SK-N-SH treated with all-trans-retinoic acid at 6 μM for 48 hours (cell line): ENCODE measurements around the gene PRTFDC1.

Experiments used
- ATAC-seq: fragments of 200-7000 bp; cut with Tn5 transposase; 3 replicates; pipeline ENCODE4 v1.9.1; 2020; ENCODE audit warnings: mild to moderate bottlenecking, moderate library complexity
- BACH2 ChIP-seq: fragments of 250-450 bp; sonication (Bioruptor Pico); IDR thresholded peaks from 2 replicates; pipeline ENCODE4 v1.9.0; 2021; ENCODE audit warnings: mild to moderate bottlenecking, borderline replicate concordance
- CSDC2 ChIP-seq: fragments of 250-450 bp; sonication (Bioruptor Pico); IDR thresholded peaks from 2 replicates; pipeline ENCODE4 v1.5.0; 2020; ENCODE audit warnings: mild to moderate bottlenecking, moderate library complexity
- ESRRG ChIP-seq: fragments of 250-450 bp; sonication (Bioruptor Pico); IDR thresholded peaks from 2 replicates; pipeline ENCODE4 v1.6.1; 2021; ENCODE audit warnings: mild to moderate bottlenecking
- ISL1 ChIP-seq: fragments of 250-450 bp; sonication (Bioruptor Pico); IDR thresholded peaks from 2 replicates; pipeline ENCODE4 v2.1.2; 2022; ENCODE audit warnings: mild to moderate bottlenecking, moderate library complexity
- OSR1 ChIP-seq: fragments of 250-450 bp; sonication (Bioruptor Pico); IDR thresholded peaks from 2 replicates; pipeline ENCODE4 v1.8.0; 2022; ENCODE audit warnings: moderate library complexity, mild to moderate bottlenecking, inconsistent platforms
- PPARA ChIP-seq: fragments of 250-450 bp; sonication (Bioruptor Pico); IDR thresholded peaks from 2 replicates; pipeline ENCODE4 v1.5.0; 2020; ENCODE audit warnings: mild to moderate bottlenecking, borderline replicate concordance
- RARB ChIP-seq: fragments of 250-450 bp; sonication (Bioruptor Pico); IDR thresholded peaks from 2 replicates; pipeline ENCODE4 v1.8.0; 2021; ENCODE audit warnings: mild to moderate bottlenecking, moderate library complexity
- SNAI2 ChIP-seq: fragments of 250-450 bp; sonication (Bioruptor Pico); IDR thresholded peaks from 2 replicates; pipeline ENCODE4 v1.5.0; 2020; ENCODE audit warnings: mild to moderate bottlenecking, moderate library complexity
- TCF4 ChIP-seq: fragments of 250-450 bp; sonication (Bioruptor Pico); IDR thresholded peaks from 2 replicates; pipeline ENCODE4 v1.8.0; 2021; ENCODE audit warnings: mild to moderate bottlenecking, moderate library complexity, borderline replicate concordance
- TOX ChIP-seq: fragments of 250-450 bp; sonication (Bioruptor Pico); IDR thresholded peaks from 2 replicates; pipeline ENCODE4 v1.8.0; 2021; ENCODE audit warnings: mild to moderate bottlenecking, moderate library complexity, borderline replicate concordance
- ZC3H10 ChIP-seq: fragments of 250-450 bp; sonication (Bioruptor Pico); IDR thresholded peaks from 2 replicates; pipeline ENCODE4 v1.5.1; 2021; ENCODE audit warnings: mild to moderate bottlenecking, moderate library complexity
- ZFP3 ChIP-seq: fragments of 250-450 bp; sonication (Bioruptor Pico); IDR thresholded peaks from 2 replicates; pipeline ENCODE4 v1.5.0; 2020; ENCODE audit warnings: mild to moderate bottlenecking, moderate library complexity
- ZFP30 ChIP-seq: fragments of 450-650 bp; formaldehyde crosslinking; IDR thresholded peaks from 2 replicates; pipeline ENCODE4 v1.5.0; 2022; ENCODE audit warnings: mild to moderate bottlenecking, moderate library complexity
- ZNF565 ChIP-seq: fragments of 450-650 bp; formaldehyde crosslinking; conservative IDR thresholded peaks from 2 replicates; pipeline ENCODE4 v1.5.0; 2020; ENCODE audit warnings: low read depth, mild to moderate bottlenecking, moderate library complexity
- ZNF70 ChIP-seq: fragments of 450-650 bp; formaldehyde crosslinking; IDR thresholded peaks from 2 replicates; pipeline ENCODE4 v1.5.0; 2020; ENCODE audit warnings: mild to moderate bottlenecking, moderate library complexity
- ZNF8 ChIP-seq: fragments of 450-650 bp; formaldehyde crosslinking; IDR thresholded peaks from 2 replicates; pipeline ENCODE4 v1.5.0; 2020; ENCODE audit warnings: mild to moderate bottlenecking, moderate library complexity
- TF ChIP-seq, protein P1 (sequence below): fragments of 250-450 bp; sonication (Bioruptor Pico); IDR thresholded peaks from 2 replicates; pipeline ENCODE4 v1.5.1; 2020; ENCODE audit warnings: low read depth, mild to moderate bottlenecking, moderate library complexity
- TF ChIP-seq, protein P2 (sequence below): fragments of 250-450 bp; sonication (Bioruptor Pico); IDR thresholded peaks from 2 replicates; pipeline ENCODE4 v1.5.0; 2020; ENCODE audit warnings: mild to moderate bottlenecking, moderate library complexity
- TF ChIP-seq, protein P3 (sequence below): fragments of 250-450 bp; sonication (Bioruptor Pico); IDR thresholded peaks from 2 replicates; pipeline ENCODE4 v1.8.0; 2021; ENCODE audit warnings: low read depth, mild to moderate bottlenecking, moderate library complexity, borderline replicate concordance
- TF ChIP-seq, protein P4 (sequence below): fragments of 250-450 bp; sonication (Bioruptor Pico); IDR thresholded peaks from 2 replicates; pipeline ENCODE4 v1.8.0; 2020; ENCODE audit warnings: mild to moderate bottlenecking, moderate library complexity, borderline replicate concordance
- TF ChIP-seq, protein P5 (sequence below): fragments of 250-450 bp; sonication (Bioruptor Pico); IDR thresholded peaks from 2 replicates; pipeline ENCODE4 v1.5.1; 2021; ENCODE audit warnings: mild to moderate bottlenecking, moderate library complexity

The PRTFDC1 gene

DNA sequence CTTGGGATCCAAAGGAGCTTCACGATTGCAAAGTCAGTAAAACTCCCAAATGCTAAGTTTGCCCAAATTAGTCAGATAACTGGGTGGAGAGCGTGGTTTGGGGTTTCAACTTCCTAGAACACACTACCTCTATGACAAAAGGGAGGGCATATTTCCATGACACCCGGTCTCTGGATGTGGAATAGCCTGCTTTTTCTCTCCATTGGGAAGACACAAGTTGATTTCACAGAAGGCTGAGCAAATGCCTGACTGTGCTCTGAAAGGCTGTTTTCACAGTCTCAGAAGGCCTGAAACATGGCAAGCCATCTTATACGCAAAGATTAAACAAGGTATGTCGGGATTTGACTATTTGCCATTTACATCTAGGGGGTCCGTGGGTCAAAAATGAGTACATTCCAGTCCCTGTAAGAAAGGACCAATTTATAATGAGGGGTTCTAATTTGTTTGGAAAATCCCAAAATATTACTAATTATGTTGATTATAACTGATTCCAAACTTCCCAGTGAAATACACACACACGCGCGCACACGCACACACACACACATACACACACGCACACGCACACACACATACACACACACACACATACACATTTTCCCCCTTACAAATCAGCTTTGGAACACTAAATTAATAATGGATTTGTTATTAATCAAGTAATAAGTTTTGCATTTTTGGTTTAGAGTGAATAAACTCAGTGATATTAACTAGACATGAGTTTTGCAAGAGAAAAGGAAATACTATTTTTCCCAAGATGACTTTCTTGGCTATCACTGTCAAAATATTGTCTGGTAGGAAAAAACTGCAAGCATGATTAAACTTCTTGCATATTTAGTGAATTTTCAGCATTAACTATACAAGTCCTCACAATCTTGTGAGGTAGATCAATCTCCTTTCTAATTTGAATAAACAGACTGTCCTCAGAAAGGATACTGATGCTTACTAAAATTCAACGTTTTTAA is 105.0 kb downstream of the PRTFDC1 start:
- no peak for ATAC-seq
- TF ChIP-seq RARB (CRISPR knock-in tag) (no peak), ZNF8 (no peak), TOX (CRISPR knock-in tag) (no peak), ZFP30 (CRISPR knock-in tag) (no peak), ISL1 (CRISPR knock-in tag) (no peak), BACH2 (CRISPR knock-in tag) (no peak), ZNF70 (CRISPR knock-in tag) (no peak), ZNF565 (CRISPR knock-in tag) (no peak), ZC3H10 (CRISPR knock-in tag) (no peak), OSR1 (CRISPR knock-in tag) (no peak), CSDC2 (CRISPR knock-in tag) (no peak), TCF4 (CRISPR knock-in tag) (no peak), SNAI2 (CRISPR knock-in tag) (no peak), ZFP3 (CRISPR knock-in tag) (no peak), PPARA (no peak)
- TF ChIP-seq, protein P1, sequence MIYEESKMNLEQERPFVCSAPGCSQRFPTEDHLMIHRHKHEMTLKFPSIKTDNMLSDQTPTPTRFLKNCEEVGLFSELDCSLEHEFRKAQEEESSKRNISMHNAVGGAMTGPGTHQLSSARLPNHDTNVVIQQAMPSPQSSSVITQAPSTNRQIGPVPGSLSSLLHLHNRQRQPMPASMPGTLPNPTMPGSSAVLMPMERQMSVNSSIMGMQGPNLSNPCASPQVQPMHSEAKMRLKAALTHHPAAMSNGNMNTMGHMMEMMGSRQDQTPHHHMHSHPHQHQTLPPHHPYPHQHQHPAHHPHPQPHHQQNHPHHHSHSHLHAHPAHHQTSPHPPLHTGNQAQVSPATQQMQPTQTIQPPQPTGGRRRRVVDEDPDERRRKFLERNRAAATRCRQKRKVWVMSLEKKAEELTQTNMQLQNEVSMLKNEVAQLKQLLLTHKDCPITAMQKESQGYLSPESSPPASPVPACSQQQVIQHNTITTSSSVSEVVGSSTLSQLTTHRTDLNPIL (CRISPR knock-in tag): no peak
- TF ChIP-seq, protein P2, sequence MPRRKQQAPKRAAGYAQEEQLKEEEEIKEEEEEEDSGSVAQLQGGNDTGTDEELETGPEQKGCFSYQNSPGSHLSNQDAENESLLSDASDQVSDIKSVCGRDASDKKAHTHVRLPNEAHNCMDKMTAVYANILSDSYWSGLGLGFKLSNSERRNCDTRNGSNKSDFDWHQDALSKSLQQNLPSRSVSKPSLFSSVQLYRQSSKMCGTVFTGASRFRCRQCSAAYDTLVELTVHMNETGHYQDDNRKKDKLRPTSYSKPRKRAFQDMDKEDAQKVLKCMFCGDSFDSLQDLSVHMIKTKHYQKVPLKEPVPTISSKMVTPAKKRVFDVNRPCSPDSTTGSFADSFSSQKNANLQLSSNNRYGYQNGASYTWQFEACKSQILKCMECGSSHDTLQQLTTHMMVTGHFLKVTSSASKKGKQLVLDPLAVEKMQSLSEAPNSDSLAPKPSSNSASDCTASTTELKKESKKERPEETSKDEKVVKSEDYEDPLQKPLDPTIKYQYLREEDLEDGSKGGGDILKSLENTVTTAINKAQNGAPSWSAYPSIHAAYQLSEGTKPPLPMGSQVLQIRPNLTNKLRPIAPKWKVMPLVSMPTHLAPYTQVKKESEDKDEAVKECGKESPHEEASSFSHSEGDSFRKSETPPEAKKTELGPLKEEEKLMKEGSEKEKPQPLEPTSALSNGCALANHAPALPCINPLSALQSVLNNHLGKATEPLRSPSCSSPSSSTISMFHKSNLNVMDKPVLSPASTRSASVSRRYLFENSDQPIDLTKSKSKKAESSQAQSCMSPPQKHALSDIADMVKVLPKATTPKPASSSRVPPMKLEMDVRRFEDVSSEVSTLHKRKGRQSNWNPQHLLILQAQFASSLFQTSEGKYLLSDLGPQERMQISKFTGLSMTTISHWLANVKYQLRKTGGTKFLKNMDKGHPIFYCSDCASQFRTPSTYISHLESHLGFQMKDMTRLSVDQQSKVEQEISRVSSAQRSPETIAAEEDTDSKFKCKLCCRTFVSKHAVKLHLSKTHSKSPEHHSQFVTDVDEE (CRISPR knock-in tag): no peak
- TF ChIP-seq, protein P3, sequence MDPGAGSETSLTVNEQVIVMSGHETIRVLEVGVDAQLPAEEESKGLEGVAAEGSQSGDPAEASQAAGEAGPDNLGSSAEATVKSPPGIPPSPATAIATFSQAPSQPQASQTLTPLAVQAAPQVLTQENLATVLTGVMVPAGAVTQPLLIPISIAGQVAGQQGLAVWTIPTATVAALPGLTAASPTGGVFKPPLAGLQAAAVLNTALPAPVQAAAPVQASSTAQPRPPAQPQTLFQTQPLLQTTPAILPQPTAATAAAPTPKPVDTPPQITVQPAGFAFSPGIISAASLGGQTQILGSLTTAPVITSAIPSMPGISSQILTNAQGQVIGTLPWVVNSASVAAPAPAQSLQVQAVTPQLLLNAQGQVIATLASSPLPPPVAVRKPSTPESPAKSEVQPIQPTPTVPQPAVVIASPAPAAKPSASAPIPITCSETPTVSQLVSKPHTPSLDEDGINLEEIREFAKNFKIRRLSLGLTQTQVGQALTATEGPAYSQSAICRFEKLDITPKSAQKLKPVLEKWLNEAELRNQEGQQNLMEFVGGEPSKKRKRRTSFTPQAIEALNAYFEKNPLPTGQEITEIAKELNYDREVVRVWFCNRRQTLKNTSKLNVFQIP (CRISPR knock-in tag): no peak
- TF ChIP-seq, protein P4, sequence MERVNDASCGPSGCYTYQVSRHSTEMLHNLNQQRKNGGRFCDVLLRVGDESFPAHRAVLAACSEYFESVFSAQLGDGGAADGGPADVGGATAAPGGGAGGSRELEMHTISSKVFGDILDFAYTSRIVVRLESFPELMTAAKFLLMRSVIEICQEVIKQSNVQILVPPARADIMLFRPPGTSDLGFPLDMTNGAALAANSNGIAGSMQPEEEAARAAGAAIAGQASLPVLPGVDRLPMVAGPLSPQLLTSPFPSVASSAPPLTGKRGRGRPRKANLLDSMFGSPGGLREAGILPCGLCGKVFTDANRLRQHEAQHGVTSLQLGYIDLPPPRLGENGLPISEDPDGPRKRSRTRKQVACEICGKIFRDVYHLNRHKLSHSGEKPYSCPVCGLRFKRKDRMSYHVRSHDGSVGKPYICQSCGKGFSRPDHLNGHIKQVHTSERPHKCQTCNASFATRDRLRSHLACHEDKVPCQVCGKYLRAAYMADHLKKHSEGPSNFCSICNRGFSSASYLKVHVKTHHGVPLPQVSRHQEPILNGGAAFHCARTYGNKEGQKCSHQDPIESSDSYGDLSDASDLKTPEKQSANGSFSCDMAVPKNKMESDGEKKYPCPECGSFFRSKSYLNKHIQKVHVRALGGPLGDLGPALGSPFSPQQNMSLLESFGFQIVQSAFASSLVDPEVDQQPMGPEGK (CRISPR knock-in tag): no peak
- TF ChIP-seq, protein P5, sequence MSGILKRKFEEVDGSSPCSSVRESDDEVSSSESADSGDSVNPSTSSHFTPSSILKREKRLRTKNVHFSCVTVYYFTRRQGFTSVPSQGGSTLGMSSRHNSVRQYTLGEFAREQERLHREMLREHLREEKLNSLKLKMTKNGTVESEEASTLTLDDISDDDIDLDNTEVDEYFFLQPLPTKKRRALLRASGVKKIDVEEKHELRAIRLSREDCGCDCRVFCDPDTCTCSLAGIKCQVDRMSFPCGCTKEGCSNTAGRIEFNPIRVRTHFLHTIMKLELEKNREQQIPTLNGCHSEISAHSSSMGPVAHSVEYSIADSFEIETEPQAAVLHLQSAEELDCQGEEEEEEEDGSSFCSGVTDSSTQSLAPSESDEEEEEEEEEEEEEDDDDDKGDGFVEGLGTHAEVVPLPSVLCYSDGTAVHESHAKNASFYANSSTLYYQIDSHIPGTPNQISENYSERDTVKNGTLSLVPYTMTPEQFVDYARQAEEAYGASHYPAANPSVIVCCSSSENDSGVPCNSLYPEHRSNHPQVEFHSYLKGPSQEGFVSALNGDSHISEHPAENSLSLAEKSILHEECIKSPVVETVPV (CRISPR knock-in tag): no peak

DNA sequence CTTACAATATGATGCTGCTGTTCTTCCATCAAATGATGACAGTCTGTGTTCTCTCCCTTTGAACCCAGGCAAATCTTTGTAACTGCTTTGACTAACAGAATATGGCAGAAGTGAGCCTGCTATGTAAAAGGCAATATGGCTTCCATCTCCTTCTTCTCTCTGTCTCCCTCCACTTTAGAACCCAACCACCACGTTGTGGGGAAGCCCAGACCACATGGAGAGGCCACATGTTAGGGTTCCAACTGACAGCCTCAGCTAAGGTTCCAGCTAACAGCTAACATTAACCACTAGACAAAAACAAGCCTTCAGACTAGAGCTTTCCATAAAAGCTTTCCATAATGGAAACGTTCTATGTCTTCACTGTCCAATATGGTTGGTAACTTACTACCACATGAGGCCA is 107.7 kb downstream of the PRTFDC1 start:
- ATAC-seq: no peak
- no peak for TF ChIP-seq ESRRG (CRISPR knock-in tag)
- no peak for TF ChIP-seq ZNF70 (CRISPR knock-in tag)
- TF ChIP-seq ZNF565 (CRISPR knock-in tag): no peak
- no peak for TF ChIP-seq TCF4 (CRISPR knock-in tag)
- no peak for TF ChIP-seq ZFP3 (CRISPR knock-in tag)
- TF ChIP-seq ZNF8: no peak
- TF ChIP-seq OSR1 (CRISPR knock-in tag): no peak
- TF ChIP-seq TOX (CRISPR knock-in tag): no peak
- no peak for TF ChIP-seq BACH2 (CRISPR knock-in tag)
- TF ChIP-seq, protein P2 (CRISPR knock-in tag): no peak
- TF ChIP-seq, protein P3 (CRISPR knock-in tag): no peak
